Psoas muscle (tissue), 8 donors: Measurements from ENCODE around the gene MTX1. TPM values are rescaled to one million over a fixed set of nuclear protein-coding genes. Genes with fewer than 3 reads are reported as not detected.

ENCODE experiments used
- ATAC-seq, 4 donors: fragments of 200-7000 bp; cut with Tn5 transposase; one replicate each; pipeline ENCODE4 v1.9.1; 2020; ENCODE audit warnings: moderate library complexity in 3 of 4, mild to moderate bottlenecking in 2 of 4
- DNase-seq, 2 donors: peaks; one replicate each; pipeline ENCODE4 v3.0.0-alpha.2; 2020
- H3K27ac ChIP-seq: fragments of 200-600 bp; one replicate; pipeline ENCODE4 v1.8.0; 2022
- H3K27me3 ChIP-seq, 3 donors: fragments of 200-600 bp in 1 of 3; one replicate each; pipeline versions ENCODE4 v1.6.1 to v1.8.0; 2013 to 2022; ENCODE audit warnings: low read length in 2 of 3, mild to moderate bottlenecking in 2 of 3, moderate library complexity in 1 of 3; ENCODE audit not compliant: insufficient read depth in 3 of 3
- H3K36me3 ChIP-seq, 2 donors: fragments of 200-600 bp in 1 of 2; one replicate each; pipeline versions ENCODE4 v1.6.1 to v1.8.0; 2013 to 2022; ENCODE audit warnings: low read depth in 1 of 2, mild to moderate bottlenecking in 1 of 2, moderate library complexity in 1 of 2; ENCODE audit not compliant: insufficient read depth in 1 of 2
- H3K4me1 ChIP-seq: fragments of 200-600 bp; one replicate; pipeline ENCODE4 v1.8.0; 2022
- H3K4me3 ChIP-seq: fragments of 200-600 bp; one replicate; pipeline ENCODE4 v1.8.0; 2022; ENCODE audit warnings: mild to moderate bottlenecking
- H3K9me3 ChIP-seq: fragments of 200-600 bp; one replicate; pipeline ENCODE4 v1.8.0; 2022
- WGBS, 3 donors: extraction: QIAGEN DNeasy Blood & Tissue Kit; methylation state at CpG; one replicate each; pipeline versions ENCODE4 v1.1.6 to v1.1.7; 2013; 5-methylcytosine and 5-hydroxymethylcytosine counted together
- intact Hi-C, 2 donors: fragments of 100-400 bp; cut with DNase I; formaldehyde crosslinking; loops; one replicate each; pipeline versions ENCODE4 v1.11.0 to v1.14.2; 2022
- polyA plus RNA-seq, 3 donors: library from polyadenylated mRNA; stranded (reverse); fragments of 200-250 nt; gene quantifications; one replicate each; pipeline ENCODE4 v1.2.3, GENCODE V29; 2013
- total RNA-seq, 4 donors: library from RNA; stranded (reverse); fragmentation: NEBNext Ultra II Directional in 2 of 4; extraction: Animal tissue kit (Norgen Biotek cat#: 25700) in 2 of 4; gene quantifications; one replicate each; pipeline versions ENCODE4 v1.2.1 to v1.2.4, GENCODE V29; 2021 to 2023
- TF ChIP-seq, protein P1 (sequence below): fragments of 200-600 bp; IDR thresholded peaks from one replicate; pipeline ENCODE4 v1.8.0; 2022; ENCODE audit warnings: antibody characterized with exemption
- donor health status: healthy with polysubstance abuse.
- donor health status: DM: no; HTN: no; CAD: no; lungs with moderate emphysema.
- donor health status: Bipolar disorder and iron deficiency.
- donor health status: healthy.
- donor health status: DM: yes; HTN: yes; CAD: no.
- donor health status: DM: no; HTN: no; CAD: no.
- donor health status: DM: no; HTN: no; CAD: no.
- donor health status: DM: yes; HTN: yes; CAD: no.

The MTX1 gene
- total and polyA plus RNA-seq, 7 donors, result 8.1 to 47.1 (median 17.7) TPM

DNA sequence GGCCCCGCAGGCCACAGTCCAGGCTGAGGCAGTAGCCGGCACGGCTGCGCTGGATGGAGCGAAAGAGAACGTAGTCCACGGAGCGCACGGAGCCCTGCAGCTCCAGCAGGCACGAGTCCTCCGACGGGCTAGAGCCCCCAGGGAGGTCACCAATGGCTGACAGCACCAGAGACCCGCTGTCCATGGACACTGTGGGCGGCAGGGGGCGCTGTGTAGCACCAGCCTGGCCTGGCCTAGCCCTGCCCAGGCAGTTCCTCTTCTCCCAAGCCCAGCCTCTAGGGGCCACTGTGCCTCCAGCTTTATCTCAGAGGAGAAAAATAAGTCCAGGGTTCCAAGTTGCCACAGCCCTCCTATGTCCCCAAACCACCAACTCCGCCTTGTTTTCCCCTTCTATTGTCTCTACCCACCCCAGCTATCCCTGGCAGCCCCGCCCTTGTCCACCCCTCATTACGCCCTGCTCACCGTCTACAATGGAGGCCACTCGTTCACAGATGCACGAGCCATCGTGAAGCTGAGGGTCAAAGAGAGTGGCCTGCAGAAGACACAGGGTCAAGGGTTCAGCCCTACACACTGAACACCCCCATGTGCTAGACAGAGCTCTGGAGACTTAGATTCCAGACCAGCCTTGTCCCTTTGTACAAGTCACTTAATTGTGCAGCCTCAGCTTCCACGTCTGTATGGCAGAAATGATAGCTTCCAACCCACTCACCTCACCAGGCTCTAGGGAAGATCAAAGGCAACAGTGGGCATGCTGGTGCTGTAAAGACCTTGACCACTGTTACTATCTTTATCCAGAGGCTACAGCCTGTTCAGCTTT is 42.3 kb downstream of the MTX1 start:
- Histone ChIP-seq H3K4me3 (peak overlapping the region; percentile 40), H3K27me3 (no peaks in the 10 kb centered on the region), H3K4me1 (peaks cover 14% of the 10 kb centered on the region), H3K9me3 (no peaks in the 10 kb centered on the region), H3K27ac (no peak overlapping the region), H3K36me3 (peaks cover 0 to 23% of the 10 kb centered on the region in 2 donors)
- intact Hi-C loops, result loop anchor here (1.0 to 5.0 kb wide), 4 partner anchors 71 to 341 kb away; partner anchors contain the start of gene RUSC1 (in 1 of the 2)
- ATAC-seq (peak; percentile 84 to 91 (median 88)), DNase-seq (peak; percentile 93 to 96)
- WGBS, 3 donors, result 22 to 27% (median 24%) methylated on average over 20 to 23 of the region's 23 CpGs
- TF ChIP-seq, protein P1, sequence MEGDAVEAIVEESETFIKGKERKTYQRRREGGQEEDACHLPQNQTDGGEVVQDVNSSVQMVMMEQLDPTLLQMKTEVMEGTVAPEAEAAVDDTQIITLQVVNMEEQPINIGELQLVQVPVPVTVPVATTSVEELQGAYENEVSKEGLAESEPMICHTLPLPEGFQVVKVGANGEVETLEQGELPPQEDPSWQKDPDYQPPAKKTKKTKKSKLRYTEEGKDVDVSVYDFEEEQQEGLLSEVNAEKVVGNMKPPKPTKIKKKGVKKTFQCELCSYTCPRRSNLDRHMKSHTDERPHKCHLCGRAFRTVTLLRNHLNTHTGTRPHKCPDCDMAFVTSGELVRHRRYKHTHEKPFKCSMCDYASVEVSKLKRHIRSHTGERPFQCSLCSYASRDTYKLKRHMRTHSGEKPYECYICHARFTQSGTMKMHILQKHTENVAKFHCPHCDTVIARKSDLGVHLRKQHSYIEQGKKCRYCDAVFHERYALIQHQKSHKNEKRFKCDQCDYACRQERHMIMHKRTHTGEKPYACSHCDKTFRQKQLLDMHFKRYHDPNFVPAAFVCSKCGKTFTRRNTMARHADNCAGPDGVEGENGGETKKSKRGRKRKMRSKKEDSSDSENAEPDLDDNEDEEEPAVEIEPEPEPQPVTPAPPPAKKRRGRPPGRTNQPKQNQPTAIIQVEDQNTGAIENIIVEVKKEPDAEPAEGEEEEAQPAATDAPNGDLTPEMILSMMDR, result peak; percentile 99

DNA sequence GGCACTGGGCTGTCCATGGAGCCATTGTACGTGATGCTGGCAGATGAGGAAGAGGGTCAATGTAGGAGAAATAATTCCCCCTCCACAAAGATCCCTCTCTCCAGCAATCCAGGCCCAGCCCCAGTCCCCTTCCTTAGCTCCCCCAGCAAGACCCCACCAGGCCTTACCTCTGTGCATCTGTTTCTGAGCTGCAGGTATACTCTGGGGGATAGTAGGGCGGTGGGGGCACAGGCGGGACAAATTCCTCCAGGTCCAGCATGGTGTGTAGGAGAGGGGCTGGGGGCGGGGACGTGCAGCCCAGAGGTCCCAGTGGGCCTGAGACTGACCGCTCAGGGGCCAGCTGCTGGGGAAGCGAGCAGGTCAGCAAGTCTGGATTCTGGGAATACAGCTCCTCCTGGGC is 43.1 kb downstream of the MTX1 start:
- intact Hi-C loops, result loop anchor here (2.0 to 5.0 kb wide), 3 partner anchors 71 to 341 kb away; partner anchors contain the start of gene RUSC1 (in 1 of the 2)
- 83 to 87% (median 86%) methylated on average over 7 of the region's 7 CpGs for WGBS, 3 donors
- no peak for DNase-seq

GRCh38 chr1:155253208-155253607 is 44.7 kb downstream of the MTX1 start:
- no peak overlapping the region for H3K4me3 ChIP-seq
- no peaks in the 10 kb centered on the region for H3K27me3 ChIP-seq
- H3K9me3 ChIP-seq, result no peaks in the 10 kb centered on the region
- 86 to 89% (median 88%) methylated on average over 5 of the region's 5 CpGs for WGBS, 3 donors
- H3K36me3 ChIP-seq, result peaks cover 0 to 29% of the 10 kb centered on the region in 2 donors
- ATAC-seq (no peak), DNase-seq (no peak)
- no peak overlapping the region for H3K27ac ChIP-seq
- peaks cover 18% of the 10 kb centered on the region for H3K4me1 ChIP-seq
- TF ChIP-seq, protein P1, result no peak
- intact Hi-C loops, result loop anchor here in 1 of 2 donors (5.0 kb wide), 2 partner anchors 69 to 339 kb away; partner anchors contain the start of gene RUSC1

More for the DNA sequence above, 43.1 kb downstream of the MTX1 start:
- ATAC-seq, result no peak
- H3K36me3 ChIP-seq, result peaks cover 0 to 29% of the 10 kb centered on the region in 2 donors
- no peaks in the 10 kb centered on the region for H3K9me3 ChIP-seq
- peaks cover 18% of the 10 kb centered on the region for H3K4me1 ChIP-seq
- TF ChIP-seq, protein P1, result no peak
- no peak overlapping the region for H3K27ac ChIP-seq
- H3K27me3 ChIP-seq, result no peaks in the 10 kb centered on the region
- H3K4me3 ChIP-seq, result no peak overlapping the region

- 53 to 61% (median 55%) methylated on average over 5 of the region's 5 CpGs for WGBS, 3 donors
- peak overlapping the region; percentile 94 for H3K4me3 ChIP-seq
- H3K27me3 ChIP-seq, result no peaks in the 10 kb centered on the region
- intact Hi-C loops, result loop anchor here in 1 of 2 donors (5.0 kb wide), 2 partner anchors 69 to 339 kb away; partner anchors contain the start of gene RUSC1
- TF ChIP-seq, protein P1, result no peak
- peaks cover 18% of the 10 kb centered on the region for H3K4me1 ChIP-seq
- DNase-seq (no peak), ATAC-seq (no peak)
- no peaks in the 10 kb centered on the region for H3K9me3 ChIP-seq
- peaks cover 0 to 29% of the 10 kb centered on the region in 2 donors for H3K36me3 ChIP-seq
- peak overlapping the region; percentile 94 for H3K27ac ChIP-seq
These were observed 45.3 kb downstream of the MTX1 start for GRCh38 chr1:155253797-155254196.
